Muscle layer of duodenum (tissue), 2 donors: ENCODE data around the gene DDRGK1.

Source experiments
- H3K27ac ChIP-seq: one replicate; pipeline ENCODE4 v1.7.0; 2013; ENCODE audit warnings: mild to moderate bottlenecking, low read length
- H3K27me3 ChIP-seq: one replicate; pipeline ENCODE4 v1.7.0; 2013; ENCODE audit warnings: low read depth, mild to moderate bottlenecking, control low read depth, low read length
- H3K36me3 ChIP-seq, 2 donors: one replicate each; pipeline ENCODE4 v1.7.0; 2013; ENCODE audit warnings: low read length in 2 of 2, control low read depth in 1 of 2, mild to moderate bottlenecking in 1 of 2; ENCODE audit not compliant: insufficient read depth in 2 of 2, control insufficient read depth in 1 of 2
- H3K4me1 ChIP-seq, 2 donors: one replicate each; pipeline ENCODE4 v1.7.0; 2013; ENCODE audit warnings: low read length in 2 of 2, mild to moderate bottlenecking in 2 of 2, control low read depth in 1 of 2, moderate library complexity in 1 of 2; ENCODE audit not compliant: insufficient read depth in 2 of 2, control insufficient read depth in 1 of 2
- H3K4me3 ChIP-seq, 2 donors: one replicate each; pipeline ENCODE4 v1.7.0; 2013; ENCODE audit warnings: low read length in 2 of 2, low read depth in 1 of 2, mild to moderate bottlenecking in 1 of 2
- H3K9me3 ChIP-seq, 2 donors: one replicate each; pipeline ENCODE4 v1.7.0; 2013; ENCODE audit warnings: low read length in 2 of 2, control low read depth in 1 of 2, mild to moderate bottlenecking in 1 of 2; ENCODE audit not compliant: control insufficient read depth in 1 of 2
- donor health status: healthy.

DDRGK1 gene

DNA sequence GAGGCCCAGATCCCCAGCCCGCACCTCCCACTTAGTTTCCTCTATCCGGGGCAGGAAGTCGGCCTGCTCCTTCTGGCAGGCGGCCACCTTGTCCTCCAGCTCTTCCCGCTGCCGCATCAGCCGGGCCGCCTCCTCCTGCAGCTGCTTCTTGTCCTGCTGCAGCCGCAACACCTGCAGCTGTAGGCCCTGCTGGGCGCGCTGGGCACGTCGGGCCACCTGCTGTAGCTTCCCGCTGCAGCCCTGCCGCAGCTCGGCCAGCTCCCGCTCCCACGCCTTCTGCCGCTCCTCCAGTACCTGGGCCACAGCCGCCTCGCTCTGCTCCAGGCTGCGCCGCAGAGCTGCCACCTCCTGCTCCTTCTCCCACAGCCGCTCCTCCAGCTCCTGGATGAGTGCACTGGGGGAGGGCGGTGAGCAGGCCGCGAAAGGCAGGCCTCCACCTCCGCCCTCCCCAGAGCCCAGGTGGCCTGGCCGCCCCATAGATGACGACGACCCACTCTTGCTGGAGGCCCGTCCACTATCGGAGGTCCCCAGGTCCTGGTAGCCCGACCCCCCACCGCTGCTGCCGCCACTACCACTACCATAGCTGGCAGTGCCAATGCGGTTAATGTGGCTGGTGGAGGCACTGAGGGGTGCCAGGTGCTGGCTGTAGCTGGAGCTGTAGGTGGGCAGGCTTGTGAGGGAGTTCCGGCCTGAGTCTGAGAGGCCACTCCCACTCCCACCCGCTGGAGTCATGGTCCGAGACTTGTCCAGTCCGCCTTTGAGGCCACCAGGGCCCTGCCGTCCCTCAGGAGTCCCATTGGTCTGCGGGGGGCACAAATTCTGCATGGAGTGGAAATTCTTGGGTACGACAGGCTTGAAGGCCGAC, 38.8 kb downstream of the DDRGK1 start:
- no peaks in the 10 kb centered on the region for H3K27me3 ChIP-seq
- H3K9me3 ChIP-seq, result no peaks in the 10 kb centered on the region
- H3K36me3 ChIP-seq, result no peaks in the 10 kb centered on the region
- peaks cover 0 to 9% of the 10 kb centered on the region in 2 donors for H3K4me1 ChIP-seq
- no peak overlapping the region for H3K4me3 ChIP-seq
- no peak overlapping the region for H3K27ac ChIP-seq

DNA sequence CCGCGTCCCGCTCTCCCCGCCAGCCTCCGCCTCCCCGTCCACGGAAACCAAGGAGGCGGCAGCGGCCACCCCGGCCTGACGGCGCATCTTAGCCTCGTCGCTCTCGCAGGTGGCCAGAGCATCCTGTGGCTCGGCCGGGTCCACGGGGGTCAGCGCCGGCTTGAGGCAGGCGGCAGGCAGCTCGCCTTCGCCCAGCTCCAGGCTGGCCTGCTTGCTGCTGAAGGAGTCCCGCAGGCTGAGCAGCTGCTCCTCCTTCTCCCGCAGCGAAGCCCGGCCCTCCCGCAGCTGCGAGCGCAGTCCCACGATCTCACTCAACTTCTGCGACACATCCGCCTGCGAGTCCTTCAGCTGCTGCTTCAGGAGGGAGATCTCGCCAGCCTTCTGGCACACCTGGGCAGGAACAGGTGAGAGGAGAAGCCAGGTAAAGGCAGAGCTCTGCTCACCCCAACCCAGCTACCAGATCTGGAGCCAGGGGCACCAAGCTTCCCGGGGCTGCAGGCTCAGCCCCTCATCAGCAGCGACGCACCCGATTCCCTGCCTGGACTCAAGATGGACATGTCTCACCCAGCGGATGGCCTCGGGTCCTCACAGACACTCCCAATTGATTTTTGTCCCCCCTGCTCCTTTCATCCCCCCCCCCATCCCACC, 39.6 kb downstream of the DDRGK1 start:
- H3K4me1 ChIP-seq, result peaks cover 0 to 9% of the 10 kb centered on the region in 2 donors
- H3K27me3 ChIP-seq, result no peaks in the 10 kb centered on the region
- no peak overlapping the region for H3K4me3 ChIP-seq
- H3K9me3 ChIP-seq, result no peaks in the 10 kb centered on the region
- H3K36me3 ChIP-seq, result no peaks in the 10 kb centered on the region
- H3K27ac ChIP-seq, result no peak overlapping the region

DNA sequence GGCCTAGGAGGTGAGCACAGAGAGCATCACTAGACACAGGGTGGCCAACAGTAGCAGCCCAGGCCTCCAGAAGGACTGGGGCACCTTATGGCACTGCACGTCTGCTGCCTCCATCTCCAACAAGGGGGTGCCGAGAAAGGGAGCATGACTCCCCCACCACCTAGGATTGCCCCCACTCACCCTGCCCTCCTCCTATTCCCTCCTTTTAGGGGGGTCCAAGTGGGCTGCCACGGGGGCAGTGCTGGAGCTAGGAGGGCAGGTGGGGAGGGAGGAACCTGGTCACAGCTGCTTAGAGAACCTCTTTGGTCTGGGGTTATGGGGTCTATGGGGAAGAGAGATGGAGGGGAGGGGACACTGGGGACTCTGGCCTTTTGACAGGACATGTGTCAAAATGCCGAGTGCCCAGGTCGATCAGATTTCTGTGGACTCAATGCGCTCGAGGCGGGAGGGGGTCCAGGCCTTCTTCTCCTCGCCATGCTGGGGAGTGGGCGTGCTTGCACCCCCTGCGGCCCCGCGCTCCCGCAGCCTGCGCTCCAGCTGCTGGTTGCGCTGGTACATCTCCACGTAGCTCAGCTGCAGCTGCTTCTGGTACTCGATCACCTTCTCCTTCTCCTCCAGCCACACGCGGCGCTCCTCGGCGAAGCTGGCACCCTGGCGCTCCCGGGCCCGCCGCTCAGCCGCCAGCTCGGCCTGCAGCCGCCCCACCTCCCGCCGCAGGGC, 40.3 kb downstream of the DDRGK1 start:
- Histone ChIP-seq H3K27me3 (no peaks in the 10 kb centered on the region), H3K36me3 (no peaks in the 10 kb centered on the region), H3K9me3 (no peaks in the 10 kb centered on the region), H3K27ac (no peak overlapping the region), H3K4me1 (peaks cover 0 to 9% of the 10 kb centered on the region in 2 donors), H3K4me3 (no peak overlapping the region)

DNA sequence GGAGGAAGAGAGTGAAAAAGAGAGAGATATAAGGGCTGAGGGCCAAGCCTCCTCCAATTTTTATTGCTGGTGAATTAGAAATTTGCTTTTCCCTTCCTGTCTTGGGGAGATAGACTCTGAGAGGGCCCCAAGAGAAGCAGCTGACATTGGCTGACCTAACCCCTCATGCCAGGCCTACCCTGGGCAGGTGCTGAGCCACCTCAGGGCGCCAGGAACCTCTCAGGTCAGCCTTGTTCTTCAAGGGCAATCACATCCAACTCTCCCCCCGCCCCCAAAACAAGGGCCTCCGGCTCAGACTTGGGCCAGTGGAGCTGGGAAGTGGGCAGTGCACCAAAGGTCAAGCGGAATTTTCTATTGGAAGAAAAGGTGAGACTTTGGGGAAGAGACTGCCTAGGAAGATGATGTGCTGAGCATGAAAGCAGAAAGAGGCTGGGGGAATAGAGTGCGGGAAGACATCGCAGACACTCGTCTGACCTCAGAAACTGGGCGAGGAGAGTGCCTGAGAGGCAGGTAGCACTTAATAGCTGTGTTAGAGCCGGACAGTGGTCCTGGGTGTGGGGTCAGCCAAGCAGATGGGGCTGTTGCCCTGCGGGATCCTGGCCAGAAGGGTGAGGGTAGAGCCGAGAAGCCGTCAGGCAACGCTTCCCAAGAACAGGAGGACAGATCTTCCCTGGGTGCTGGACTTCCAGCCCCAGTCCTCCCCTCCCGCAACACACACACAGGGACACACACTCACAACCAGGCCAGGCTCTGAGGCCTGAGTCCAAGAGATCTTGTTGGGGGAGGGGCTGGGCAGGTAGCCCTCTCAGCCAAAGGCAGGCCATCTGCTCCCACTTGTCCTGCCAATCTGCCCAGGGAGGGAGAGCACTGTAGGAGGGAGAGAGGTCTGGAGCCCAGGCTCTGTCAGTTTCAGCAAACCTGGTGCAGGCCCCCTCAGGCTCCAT, 41.1 kb downstream of the DDRGK1 start:
- Histone ChIP-seq H3K27ac (no peak overlapping the region), H3K4me1 (peaks cover 0 to 15% of the 10 kb centered on the region in 2 donors), H3K36me3 (no peaks in the 10 kb centered on the region), H3K27me3 (no peaks in the 10 kb centered on the region), H3K4me3 (no peak overlapping the region), H3K9me3 (no peaks in the 10 kb centered on the region)

DNA sequence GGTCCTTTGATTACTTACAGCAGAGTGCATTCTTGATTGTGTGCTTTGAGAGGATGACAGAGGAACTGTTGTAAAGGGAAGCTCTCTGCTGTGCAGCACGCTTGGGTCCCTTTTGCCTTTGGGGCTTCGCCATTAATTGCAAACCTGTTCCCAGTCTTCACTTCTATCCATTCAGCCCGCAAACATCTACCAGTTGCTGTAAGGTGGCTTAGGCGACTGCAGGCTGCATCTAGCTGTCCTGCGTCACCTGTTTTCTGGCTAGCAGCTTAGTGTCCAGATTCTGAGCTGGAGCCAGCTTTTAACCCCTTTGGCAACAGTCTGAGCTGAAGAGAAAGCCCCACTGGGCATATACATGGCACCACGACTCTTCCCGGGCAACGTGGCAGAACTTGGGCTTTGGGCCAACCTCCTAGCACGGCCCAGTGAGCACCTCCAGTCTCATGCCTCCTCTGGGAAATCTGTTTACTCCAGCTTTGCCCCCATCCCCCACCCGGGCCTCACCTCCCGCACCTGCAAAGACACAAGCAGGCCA, 42.3 kb downstream of the DDRGK1 start:
- Histone ChIP-seq H3K4me1 (peaks cover 10 to 27% of the 10 kb centered on the region in 2 donors), H3K9me3 (no peaks in the 10 kb centered on the region), H3K27ac (no peak overlapping the region), H3K4me3 (no peak overlapping the region), H3K27me3 (no peaks in the 10 kb centered on the region), H3K36me3 (no peaks in the 10 kb centered on the region)

DNA sequence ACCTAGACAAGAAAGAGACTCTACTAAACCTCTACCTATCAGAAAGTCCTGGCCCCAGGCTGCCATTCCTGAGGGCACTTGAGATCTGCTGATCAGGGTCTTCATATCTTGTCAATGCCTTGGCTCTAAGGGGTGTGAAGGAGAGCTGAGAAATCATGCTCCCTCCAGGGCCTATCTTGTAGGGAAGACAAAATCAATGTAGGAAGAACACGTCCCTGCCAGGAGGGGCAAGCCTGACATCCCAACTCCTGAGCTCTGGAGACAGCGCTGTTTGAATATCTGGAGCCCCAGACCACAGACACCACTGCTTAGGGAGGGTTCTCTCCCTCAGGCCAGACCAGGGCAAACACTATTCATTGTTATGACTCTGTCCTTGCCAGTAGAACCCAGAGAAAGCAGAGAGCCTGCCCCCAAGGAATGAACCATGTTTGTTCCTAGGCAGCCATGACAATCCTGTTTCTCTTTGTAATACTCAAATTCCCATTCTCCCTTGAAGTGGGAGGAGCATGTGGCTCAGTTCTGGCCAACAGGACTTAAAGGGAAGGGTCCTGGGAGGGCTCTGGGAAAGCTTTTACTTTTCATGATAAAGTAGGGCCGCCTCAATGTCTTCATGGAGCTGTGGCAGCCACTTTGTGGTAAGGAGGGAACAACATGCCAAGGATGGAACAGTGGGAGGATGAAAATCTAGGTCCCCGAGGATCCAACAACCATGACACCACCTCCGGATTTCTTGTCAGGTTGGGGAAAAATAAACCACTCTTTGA, 43.0 kb downstream of the DDRGK1 start:
- Histone ChIP-seq H3K36me3 (no peaks in the 10 kb centered on the region), H3K27me3 (no peaks in the 10 kb centered on the region), H3K9me3 (no peaks in the 10 kb centered on the region), H3K4me1 (peaks cover 16 to 33% of the 10 kb centered on the region in 2 donors), H3K4me3 (no peak overlapping the region), H3K27ac (no peak overlapping the region)

DNA sequence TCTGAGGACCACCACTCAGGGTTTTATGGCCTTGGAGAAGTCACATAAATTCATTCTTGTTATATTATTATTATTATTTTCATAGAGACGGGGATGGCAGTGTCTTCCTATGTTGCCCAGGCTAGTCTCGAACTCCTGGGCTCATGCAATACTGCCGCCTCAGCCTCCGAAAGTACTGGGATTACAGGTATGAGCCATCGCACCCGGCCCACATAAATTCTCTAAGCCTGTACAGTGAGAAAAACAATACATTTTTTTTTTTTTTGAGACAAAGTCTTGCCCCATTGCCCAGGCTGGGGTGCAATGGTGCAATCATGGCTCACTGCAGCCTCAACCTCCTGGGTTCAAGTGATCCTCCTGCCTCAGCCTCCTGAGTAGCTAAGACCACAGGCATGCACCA, 44.1 kb downstream of the DDRGK1 start:
- H3K4me3 ChIP-seq, result peak overlapping the region in 1 of 2 donors; percentile 96
- no peaks in the 10 kb centered on the region for H3K9me3 ChIP-seq
- no peaks in the 10 kb centered on the region for H3K27me3 ChIP-seq
- H3K27ac ChIP-seq, result no peak overlapping the region
- no peaks in the 10 kb centered on the region for H3K36me3 ChIP-seq
- peaks cover 17 to 31% of the 10 kb centered on the region in 2 donors for H3K4me1 ChIP-seq

DNA sequence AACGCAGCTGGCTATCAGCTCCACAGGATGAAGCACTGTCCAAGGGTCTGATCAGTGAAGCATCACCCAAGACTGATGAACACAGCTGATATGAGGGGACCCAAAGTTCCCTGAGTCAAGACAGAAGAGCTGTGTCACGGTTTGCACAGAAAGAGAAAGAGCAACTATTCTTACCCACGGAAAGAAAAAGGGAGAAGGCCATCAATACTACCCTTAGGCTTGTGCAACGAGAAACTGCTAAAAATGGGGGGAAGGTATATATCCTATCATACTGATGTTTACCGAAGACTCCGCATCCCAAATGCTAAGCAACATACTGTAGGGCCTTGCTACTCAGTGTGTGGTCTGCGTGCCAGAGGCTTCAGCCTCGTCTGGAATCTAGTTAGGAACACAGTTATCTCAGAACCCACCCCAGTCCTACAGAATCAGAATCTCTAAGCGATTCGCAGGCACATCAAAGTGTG, 45.5 kb downstream of the DDRGK1 start:
- Histone ChIP-seq H3K27ac (peak overlapping the region; percentile 80), H3K4me3 (peak overlapping the region; percentile 95 to 96), H3K4me1 (peaks cover 17 to 28% of the 10 kb centered on the region in 2 donors)

DNA sequence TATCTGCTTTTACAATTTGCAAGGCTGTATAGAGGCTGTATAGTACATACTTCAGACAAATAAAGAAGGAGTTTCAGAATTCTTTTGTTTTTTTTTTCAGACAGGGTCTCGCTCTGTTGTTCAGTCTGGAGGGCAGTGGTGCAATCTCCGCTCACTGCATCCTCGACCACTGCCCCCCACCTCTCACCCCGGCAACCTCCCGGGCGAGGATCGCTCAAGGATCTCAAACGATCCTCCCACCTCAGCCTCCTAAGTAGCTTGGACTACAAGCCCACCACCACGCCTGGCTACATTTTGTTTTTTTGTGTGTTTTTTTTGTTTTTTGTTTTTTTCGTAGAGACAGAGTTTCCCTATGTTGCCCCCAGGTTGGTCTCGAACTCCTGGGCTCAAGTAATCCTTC, 46.7 kb downstream of the DDRGK1 start:
- Histone ChIP-seq H3K4me1 (peaks cover 17 to 34% of the 10 kb centered on the region in 2 donors), H3K27me3 (no peaks in the 10 kb centered on the region), H3K9me3 (no peaks in the 10 kb centered on the region), H3K27ac (peak overlapping the region; percentile 45), H3K36me3 (peaks cover 0 to 5% of the 10 kb centered on the region in 2 donors), H3K4me3 (peak overlapping the region in 1 of 2 donors; percentile 16)

More for the DNA sequence above, 45.5 kb downstream of the DDRGK1 start:
- Histone ChIP-seq H3K9me3 (no peaks in the 10 kb centered on the region), H3K27me3 (no peaks in the 10 kb centered on the region), H3K36me3 (peaks cover 0 to 4% of the 10 kb centered on the region in 2 donors)
